Daoy (cell line): ENCODE results near the gene RXFP1. TPM values are rescaled to one million over a fixed set of nuclear protein-coding genes. Genes with fewer than 3 reads are reported as not detected.

Source experiments
- DNase-seq: peaks from one replicate; pipeline ENCODE4 v3.0.0-alpha.2; 2015; ENCODE audit warnings: low read depth
- total RNA-seq: library from RNA; depleted of rRNA; stranded (reverse); fragments of >200 nt; shearing (Covaris generic); gene quantifications from 2 replicates; pipeline ENCODE4 v1.2.3, GENCODE V29; 2014

RXFP1 gene
- total RNA-seq, 1 experiment from 2014 or later: 1.1 TPM

DNA sequence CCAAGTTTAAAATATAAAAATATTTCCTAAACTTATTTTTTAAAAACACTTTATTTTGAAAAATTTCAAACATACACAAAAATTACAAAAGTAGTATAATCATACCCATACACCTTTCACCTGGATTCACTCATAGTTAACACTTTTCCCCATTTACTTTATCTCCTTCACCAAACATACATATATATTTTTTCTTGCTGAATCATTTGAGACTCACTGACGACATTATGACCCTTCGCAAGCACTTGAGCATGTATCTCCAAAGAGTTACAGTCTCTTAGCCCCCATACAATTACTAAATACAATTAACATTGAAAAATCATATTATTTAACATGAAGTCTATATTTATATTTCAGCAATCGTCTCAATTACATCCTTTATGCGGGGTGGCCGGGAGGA, 19.8 kb downstream of the RXFP1 start:
- no peak for DNase-seq

DNA sequence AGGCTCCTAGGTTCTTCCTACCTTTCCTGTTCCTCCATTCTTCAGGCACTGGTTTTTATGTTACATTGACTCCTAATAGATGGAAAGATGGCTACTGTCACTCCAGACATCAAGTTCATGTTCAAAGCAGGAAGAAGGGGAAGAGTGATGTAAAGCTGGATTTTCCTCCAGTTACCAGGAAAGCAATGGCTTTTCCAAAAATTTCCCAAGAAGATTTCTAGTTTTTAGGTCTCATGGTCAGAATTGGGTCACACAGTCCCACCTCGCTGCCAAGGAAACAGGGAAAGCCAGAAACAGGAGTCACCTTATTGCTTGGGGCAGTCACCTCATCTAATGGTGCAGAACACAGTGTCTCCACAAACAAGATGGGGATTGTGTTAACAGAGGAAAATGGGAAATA, 21.5 kb downstream of the RXFP1 start:
- no peak for DNase-seq

DNA sequence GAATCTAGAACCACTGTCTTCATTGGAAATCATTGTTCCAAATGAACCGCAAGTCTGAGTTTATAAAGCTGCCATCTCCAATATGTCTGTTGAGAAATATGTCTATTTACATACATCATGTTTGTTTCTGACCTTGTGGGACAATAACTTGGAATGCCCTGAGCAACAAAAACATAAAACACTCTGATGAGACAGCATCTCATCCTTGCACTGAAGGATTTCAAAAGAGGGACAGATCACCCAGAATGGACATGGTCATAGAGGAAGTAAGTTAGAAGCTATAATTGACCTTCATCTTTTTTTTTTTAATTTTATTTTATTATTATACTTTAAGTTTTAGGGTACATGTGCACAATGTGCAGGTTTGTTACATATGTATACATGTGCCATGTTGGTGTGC, 22.5 kb downstream of the RXFP1 start:
- no peak for DNase-seq

DNA sequence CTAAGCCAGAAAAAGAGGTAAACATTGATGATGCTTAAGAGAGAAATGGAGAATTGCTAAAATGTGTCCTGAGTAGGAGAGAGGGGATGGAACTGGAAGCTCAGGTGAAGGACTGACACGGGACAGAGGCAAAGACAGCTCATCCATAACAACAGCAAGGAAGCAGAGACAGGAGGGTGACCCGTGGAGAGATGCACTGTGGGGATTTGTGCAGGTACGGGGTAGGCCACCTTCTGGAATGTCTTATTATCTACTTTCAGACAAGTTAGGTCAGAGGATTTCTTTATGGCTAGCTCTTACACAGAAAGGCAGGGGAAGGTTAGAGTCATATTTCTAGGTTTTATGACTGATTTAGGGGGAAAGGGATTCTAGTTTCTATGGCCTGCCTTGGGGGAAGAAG, 31.7 kb downstream of the RXFP1 start:
- no peak for DNase-seq

DNA sequence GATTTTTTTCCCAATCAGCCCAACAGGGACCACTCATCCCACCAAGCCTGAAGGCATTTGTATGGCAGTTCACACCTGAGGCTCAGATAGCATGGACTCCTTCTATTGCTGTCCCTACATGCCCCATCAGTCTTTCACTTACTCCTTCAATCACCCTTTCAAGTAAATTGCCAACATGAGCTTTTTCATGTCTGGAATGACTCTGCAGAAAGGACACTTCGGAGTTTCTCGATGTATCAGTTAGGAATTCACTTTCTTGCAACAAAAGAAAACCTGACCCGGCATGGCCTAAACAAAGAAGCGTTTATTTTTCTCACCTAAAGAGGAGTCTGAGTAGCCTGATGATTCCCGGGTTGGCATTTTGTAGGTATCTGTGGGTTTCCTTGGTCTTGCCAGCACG, 38.6 kb downstream of the RXFP1 start:
- DNase-seq: no peak

DNA sequence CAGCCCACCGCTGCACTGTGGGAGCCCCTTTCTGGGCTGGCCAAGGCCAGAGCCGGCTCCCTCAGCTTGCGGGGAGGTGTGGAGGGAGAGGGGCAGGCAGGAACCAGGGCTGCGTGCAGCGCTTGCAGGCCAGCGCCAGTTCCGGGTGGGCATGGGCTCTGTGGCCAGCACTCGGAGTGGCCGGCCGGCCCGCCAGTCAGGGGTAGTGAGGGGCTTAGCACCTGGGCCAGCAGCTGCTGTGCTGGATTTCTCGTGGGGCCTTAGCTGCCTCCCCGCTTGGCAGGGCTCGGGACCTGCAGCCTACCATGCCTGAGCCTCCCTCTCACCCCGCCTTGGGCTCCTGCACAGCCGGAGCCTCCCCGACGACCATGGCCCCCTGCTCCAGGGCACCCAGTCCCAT, 45.2 kb downstream of the RXFP1 start:
- no peak for DNase-seq

DNA sequence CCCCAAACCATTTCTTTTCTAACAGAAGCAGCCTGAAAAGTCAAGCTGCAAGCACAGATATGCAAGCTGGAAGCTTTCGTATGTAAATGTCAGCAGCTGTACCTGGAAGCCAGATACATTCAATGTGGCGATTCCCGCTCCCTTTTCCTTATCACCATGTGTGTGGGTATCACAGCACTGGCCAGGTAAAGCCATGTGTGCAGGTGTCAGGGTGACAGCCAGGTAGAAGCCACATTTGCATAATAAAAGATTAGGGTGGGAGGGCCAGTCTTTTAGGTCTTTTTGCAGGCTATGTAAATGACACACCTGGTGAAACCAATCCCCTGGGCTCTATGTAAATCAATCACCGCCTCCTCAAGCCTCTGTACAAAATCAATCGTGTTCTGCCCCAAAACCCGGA, 50.1 kb downstream of the RXFP1 start:
- DNase-seq: no peak

DNA sequence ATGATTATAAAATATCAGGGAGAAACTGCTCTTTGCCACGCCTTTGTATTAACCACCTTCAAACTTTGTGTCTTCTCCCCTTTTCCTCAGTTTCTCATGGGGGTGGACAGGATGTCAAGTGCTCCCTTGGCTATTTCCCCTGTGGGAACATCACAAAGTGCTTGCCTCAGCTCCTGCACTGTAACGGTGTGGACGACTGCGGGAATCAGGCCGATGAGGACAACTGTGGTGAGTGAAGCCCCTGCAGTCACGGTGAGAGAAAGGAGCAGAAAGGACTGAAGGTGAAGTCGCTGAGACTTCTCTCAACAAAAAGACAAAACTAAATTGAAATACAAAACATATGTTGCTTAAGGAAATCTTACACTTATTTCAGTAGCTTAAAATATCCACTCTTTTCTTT, 50.9 kb downstream of the RXFP1 start:
- DNase-seq: no peak

DNA sequence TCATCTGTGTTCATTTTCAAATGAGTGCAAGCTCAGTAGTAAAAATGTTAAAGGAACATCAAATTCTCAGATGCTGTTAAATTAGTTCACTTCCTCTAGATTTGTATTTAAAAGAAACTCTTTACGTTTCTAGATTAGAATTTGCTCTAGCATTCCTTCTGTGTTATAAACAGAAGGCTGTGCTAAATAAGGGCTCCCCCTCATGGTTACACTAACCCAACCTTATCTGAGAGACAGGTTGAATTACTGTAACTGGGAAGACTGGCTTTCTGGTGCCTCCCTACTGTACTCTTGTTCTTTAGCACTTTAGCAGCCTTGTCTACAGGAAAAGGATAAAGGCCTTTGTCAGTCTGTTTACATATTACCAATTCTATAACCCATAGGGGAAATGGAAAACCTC, 56.8 kb downstream of the RXFP1 start:
- no peak for DNase-seq

DNA sequence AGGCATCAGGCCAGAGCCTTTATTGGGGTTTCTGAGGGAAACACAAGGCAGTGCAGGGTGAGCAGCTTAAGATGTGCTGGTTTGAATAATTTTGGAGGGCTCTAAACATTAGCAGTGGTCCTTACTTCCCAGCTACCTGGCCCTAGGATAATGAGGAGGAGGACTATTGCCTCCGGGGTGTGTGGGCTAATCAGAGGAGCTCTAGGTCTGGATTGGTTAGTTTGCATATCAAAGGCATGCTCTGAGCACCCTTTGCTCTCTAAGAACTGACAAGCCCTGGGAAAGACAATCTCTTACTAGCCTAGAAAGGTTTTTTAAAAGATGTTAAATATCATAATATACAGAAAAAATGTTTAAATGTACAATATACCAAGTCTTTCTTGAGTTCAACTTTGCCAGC, 58.4 kb downstream of the RXFP1 start:
- no peak for DNase-seq

DNA sequence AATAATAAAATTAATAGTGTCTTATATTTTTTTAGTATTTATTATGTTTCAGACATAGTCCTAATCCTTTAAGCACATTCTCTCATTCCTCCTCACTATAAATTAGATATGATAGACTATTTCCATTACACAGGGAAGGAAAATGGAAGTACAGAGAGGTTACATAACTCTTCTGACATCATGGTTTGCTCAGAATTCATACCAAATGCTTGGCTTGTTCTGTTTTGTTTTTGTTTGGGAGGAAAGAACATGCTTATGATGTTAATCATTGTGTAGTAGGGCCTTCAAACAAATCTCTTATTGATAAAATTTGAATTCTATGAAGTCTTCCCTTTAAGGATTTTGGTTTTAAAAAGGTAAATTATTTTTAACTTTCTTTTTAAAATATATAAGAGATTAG, 59.5 kb downstream of the RXFP1 start:
- no peak for DNase-seq

DNA sequence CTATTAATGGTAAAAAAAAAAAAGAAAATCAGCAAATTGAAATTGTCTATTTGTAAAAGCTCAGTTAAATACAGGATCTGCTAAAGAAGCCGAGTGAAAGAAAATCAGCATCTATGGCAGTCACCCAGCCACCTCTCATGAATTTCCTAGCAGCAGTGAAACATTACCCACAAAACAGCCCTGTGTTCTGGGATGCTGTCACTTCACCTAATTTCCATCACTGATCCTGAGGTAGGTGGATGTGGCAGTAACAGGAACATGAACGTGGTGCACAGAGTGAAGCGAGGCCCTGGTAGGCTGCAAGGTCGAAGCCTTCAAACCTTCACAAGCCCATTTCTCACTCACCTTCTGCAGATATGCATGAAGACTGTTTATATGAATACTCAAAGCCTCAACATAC, 65.2 kb downstream of the RXFP1 start:
- no peak for DNase-seq

DNA sequence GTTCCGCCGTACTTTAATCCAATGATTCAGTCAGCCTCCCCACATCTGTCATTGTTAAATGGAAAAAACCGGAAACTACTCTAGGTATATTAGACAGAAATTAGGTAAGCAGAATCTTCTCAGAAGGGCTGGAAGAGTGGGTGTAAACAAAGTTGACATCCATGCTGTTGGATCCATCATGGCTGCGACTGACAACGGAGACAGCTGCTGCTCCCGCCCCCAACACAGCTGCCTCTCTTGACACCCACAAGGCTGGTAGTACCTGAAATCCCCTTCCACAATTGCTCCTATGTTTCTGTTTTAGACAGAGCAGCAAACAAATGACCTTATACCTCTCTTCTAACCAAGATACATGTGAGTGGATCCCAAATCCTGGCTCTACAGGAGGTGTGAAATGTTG, 66.6 kb downstream of the RXFP1 start:
- DNase-seq: no peak

DNA sequence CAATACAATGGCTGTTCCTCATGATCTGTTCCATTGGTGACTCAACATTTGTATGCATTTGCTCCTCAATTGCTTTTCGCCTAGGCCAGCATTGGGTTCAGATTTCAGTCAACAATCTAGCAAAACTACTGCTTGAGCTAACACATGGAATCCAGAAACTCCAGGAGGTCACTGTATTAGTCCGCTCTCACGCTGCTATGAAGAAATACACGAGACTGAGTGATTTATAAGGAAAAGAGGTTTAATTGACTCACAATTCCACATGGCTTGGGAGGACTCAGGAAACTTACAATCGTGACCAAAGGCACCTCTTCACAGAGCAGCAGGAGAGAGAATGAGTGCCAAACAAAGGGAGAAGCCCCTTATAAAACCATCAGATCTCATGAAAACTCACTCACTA, 67.1 kb downstream of the RXFP1 start:
- no peak for DNase-seq

DNA sequence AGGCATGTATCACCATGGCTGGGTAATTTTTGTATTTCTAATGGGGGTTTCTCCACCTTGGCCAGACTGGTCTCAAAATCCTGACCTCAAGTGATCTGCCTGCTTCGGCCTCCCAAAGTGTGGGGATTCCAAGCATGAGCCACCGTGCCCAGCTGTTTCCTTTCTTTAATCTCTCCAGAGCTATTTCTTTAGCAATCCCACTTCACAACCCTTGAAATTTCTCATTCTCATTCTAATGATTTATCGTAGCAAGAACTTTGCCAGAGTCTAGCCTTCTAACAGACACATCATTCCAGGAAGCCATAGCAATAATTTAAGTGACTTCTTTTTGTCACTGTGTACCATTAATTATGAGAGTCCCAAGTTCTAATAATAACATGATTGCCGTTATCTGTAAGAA, 68.6 kb downstream of the RXFP1 start:
- DNase-seq: no peak

DNA sequence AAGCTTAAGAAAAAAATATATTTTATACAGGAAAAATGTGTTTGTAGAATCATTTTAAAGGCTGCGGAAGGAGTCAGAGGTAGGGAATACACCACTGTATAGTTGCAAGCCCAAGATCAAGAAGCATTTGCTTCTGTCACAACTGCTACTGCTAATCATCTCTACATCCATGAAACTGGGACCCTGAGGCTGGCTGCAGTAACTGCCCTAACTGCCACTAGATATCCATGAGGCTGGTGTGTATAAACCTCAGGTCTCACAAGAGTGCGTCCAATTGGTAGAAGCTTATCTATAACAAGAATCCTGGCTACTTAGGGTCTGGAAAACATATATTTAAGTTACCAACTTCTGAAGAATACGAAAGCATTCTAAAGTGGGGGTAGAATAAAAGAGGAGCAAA, 69.1 kb downstream of the RXFP1 start:
- no peak for DNase-seq

DNA sequence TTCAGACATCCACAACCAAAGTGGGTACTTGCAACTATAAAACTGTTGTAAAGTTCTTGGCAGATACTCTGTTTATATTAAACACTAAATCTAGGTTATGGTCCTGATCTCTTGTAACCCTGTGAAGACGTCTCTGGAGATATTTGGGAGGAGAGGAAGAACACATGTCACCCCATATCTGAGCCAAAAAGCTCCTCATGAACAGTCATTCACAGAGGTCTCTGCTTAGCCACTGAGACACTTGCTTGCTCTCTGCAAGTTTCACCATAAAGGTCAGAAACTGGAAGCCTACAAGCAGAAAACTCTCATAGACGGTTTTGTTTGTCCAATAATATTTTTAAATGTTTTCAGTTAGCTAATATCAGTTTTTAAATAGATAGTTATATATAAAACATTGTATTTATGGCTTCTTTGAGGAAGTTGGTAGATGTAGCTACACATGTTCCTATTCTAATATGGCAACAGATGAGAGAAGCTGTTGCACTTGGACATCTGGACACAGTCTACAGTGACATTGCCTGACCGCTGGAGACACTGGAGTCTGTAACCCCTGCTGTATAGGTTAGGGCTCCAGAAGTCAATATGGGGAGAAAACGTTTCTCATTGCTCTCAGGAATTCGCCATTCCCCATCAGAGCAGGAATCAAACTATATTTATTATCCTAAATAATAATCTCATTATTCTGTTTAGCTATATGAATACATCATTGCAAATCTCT, 76.4 kb downstream of the RXFP1 start:
- DNase-seq: no peak

DNA sequence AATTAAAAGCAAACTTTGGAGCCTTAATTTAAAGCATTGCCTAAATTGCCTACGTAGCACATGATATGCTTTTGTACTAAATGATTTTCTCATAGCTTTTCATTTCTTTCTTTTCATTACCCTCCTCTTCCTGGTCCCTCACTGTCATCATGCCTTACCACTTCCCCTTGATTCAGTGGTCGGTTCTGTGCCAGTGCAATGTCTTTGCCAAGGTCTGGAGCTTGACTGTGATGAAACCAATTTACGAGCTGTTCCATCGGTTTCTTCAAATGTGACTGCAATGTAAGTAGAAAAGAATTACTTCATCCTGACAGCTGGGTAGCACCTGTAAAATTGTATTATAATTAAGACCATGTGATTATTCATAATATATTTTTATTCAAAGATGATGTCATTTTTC, 77.5 kb downstream of the RXFP1 start:
- DNase-seq: no peak

DNA sequence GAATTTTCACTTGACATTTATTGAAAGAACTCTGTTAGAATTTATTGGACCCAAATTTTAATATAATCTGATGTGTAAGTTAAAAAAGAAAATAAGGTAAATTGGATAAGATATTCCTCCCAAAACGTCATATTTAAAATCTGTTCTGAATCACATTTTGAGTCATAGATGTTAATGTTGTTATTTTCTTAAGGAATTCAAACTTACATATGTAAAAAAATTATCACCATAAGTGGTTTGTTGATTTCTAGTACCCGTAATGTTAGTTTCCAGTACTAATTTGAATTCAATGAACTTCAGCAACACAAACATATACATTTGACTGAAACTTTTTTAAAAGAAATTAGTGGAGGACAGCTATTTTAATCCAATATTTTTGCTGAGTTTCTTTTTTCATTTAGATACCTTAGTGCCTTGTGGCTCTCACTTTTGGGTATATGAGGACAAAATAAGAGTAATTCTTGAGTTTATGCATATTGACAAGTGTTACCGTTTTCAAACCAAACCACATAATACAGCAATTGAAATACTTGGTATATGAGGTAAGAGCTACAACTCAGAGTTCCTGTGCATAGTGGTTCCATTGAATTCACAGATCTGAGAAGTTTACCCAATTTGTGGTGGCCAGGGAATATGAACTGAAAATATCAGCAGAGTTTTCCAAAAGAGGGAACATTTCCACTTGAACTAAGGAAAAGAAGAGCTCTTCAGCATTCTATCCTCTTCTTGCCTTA, 78.2 kb downstream of the RXFP1 start:
- DNase-seq: no peak

DNA sequence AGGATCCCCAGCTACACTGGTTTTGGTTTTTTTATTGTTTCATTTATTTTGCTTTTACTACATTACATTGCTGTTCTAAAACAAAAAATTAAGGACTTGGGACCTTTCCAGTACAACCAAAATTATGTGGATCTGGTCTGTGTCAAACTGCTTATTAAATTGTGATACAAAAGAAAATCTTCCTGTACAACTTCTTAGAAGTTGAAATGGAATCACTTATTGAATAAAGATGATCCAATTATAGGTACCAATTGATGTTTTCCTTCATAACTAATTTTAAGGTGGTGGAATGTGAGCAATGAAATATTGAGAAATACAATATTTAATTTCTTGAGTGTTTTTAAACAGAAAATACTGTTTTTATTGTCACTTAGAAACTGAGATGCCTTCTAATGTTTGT, 82.7 kb downstream of the RXFP1 start:
- DNase-seq: no peak

DNA sequence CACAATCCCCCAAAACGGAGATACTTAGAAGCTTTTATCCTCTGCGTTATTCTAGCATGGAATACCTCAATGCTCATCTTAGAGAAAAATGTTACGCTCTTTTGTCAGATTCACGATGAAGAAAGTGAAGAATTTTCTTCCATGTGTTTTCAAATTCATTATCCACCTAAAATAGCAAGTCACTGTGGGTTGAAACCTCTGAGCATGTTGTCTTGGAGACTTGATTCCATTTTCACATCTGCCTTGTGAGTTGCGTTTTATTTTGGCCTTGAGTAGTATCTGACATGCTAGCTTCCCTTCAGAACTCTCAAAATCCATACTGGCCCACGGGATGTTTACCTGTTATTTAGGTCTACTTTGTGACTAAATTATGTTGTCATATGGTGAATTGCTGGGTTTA, 83.7 kb downstream of the RXFP1 start:
- DNase-seq: no peak

DNA sequence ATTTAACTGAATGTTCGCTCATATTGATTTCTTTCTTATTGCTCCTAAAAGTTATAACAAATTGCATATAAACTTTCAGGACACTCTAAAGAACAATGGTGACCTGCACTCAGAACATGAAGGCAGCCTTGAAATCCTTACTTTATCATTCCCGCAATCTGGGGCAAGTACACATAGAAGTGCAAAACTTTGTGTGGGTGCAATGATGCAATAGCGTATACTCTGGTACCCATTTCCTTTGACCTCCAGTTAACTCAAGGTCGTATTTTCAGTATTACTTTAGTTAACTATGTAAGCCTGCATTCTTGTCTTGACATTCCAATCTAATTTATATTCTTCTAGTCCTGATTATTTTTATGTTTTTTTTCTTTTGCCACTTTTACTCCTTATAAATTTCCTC, 85.3 kb downstream of the RXFP1 start:
- DNase-seq: no peak

DNA sequence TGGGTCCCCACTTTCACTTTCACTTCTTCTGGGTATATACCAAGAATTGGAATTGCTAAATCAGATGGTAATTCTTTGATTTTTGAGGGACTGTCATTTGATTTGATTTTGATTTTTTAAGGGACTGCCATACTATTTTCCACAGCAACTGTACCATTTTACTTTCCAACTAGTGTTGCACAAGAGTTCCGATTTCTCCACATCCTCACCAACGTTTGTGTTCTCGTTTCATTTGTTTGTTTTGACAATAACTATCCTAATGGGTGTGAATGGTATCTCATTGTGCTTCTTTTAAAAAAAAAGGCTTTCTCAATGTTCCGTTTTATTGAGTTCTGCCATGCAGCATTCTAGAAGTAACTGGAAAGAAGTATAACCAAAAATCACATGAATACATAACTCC, 87.4 kb downstream of the RXFP1 start:
- no peak for DNase-seq

DNA sequence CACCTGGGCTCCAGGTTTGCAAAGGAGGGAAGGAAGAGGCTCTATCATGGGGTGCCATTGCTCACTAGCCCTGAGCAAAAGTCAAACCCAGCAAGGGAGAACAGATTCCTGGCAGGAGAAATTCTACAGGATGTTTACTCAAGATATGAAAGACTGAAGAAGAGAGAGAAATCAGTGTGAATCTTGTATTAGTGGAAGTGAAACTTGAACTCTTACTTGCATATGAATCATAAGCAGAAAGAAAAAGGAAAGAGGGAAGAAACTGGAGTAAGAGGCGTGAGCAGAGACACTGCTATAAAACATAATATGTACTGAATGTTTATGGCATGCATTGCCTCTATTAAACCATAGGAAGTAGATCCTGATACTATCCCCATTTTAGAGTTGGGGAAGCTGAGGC, 89.1 kb downstream of the RXFP1 start:
- peak; percentile 2 for DNase-seq
